HEK293T (cell line): Measurements from ENCODE around the gene CNST.

Source experiments
- CTCF ChIA-PET: fragments of 350-600 bp; formaldehyde crosslinking; extraction: SDS; loops from one replicate; lab custom pipeline; 2021; ENCODE audit warnings: antibody characterized with exemption, inconsistent platforms; lab: Yijun Ruan, JAX
- POLR2A ChIA-PET: fragments of 350-600 bp; formaldehyde crosslinking; extraction: SDS; loops from one replicate; lab custom pipeline; 2020; ENCODE audit warnings: antibody characterized with exemption, inconsistent platforms; lab: Yijun Ruan, JAX
- DNase-seq: peaks from one replicate; pipeline ENCODE4 v3.0.0; 2012; ENCODE audit warnings: mixed read lengths; ENCODE audit errors: extremely low spot score
- ARNT ChIP-seq: fragments of 450-650 bp; IDR thresholded peaks from 2 replicates; pipeline ENCODE4 v1.6.1; 2017; ENCODE audit warnings: mild to moderate bottlenecking
- BHLHE40 ChIP-seq: fragments of 450-650 bp; IDR thresholded peaks from 2 replicates; pipeline ENCODE4 v1.6.1; 2016; ENCODE audit warnings: mild to moderate bottlenecking, moderate library complexity, borderline replicate concordance
- CTBP1 ChIP-seq: fragments of 450-650 bp; IDR thresholded peaks from 2 replicates; pipeline ENCODE4 v1.6.1; 2016; ENCODE audit warnings: borderline replicate concordance
- ELF4 ChIP-seq: fragments of 450-650 bp; IDR thresholded peaks from 2 replicates; pipeline ENCODE4 v1.6.1; 2017; ENCODE audit warnings: antibody characterized with exemption
- FOXA1 ChIP-seq: fragments of 450-650 bp; IDR thresholded peaks from 2 replicates; pipeline ENCODE4 v1.6.1; 2016; ENCODE audit warnings: mild to moderate bottlenecking
- FOXK2 ChIP-seq: fragments of 450-650 bp; IDR thresholded peaks from 2 replicates; pipeline ENCODE4 v1.6.1; 2016; ENCODE audit warnings: mild to moderate bottlenecking
- FOXM1 ChIP-seq: fragments of 450-650 bp; IDR thresholded peaks from 2 replicates; pipeline ENCODE4 v1.6.1; 2017; ENCODE audit warnings: mild to moderate bottlenecking, borderline replicate concordance
- HDGF ChIP-seq: fragments of 450-650 bp; IDR thresholded peaks from 2 replicates; pipeline ENCODE4 v1.6.1; 2017; ENCODE audit warnings: antibody characterized with exemption, borderline replicate concordance
- L3MBTL2 ChIP-seq: fragments of 450-650 bp; conservative IDR thresholded peaks from 2 replicates; pipeline ENCODE4 v1.6.1; 2016; ENCODE audit warnings: mild to moderate bottlenecking
- LEF1 ChIP-seq: fragments of 450-650 bp; IDR thresholded peaks from 2 replicates; pipeline ENCODE4 v1.6.1; 2017; ENCODE audit warnings: mild to moderate bottlenecking, borderline replicate concordance
- NFRKB ChIP-seq: fragments of 450-650 bp; IDR thresholded peaks from 2 replicates; pipeline ENCODE4 v1.6.1; 2016; ENCODE audit warnings: mild to moderate bottlenecking, moderate library complexity
- SP1 ChIP-seq: fragments of 450-650 bp; IDR thresholded peaks from 2 replicates; pipeline ENCODE4 v1.6.1; 2017
- SUZ12 ChIP-seq: fragments of 450-650 bp; IDR thresholded peaks from 2 replicates; pipeline ENCODE4 v1.6.1; 2016; ENCODE audit warnings: mild to moderate bottlenecking
- TARDBP ChIP-seq: fragments of 450-650 bp; IDR thresholded peaks from 2 replicates; pipeline ENCODE4 v1.6.1; 2016
- ZNF384 ChIP-seq: fragments of 450-650 bp; IDR thresholded peaks from 2 replicates; pipeline ENCODE4 v1.6.1; 2016
- TF ChIP-seq, protein P1 (sequence below): fragments of 450-650 bp; IDR thresholded peaks from 2 replicates; pipeline ENCODE4 v1.6.1; 2016

Gene CNST

DNA sequence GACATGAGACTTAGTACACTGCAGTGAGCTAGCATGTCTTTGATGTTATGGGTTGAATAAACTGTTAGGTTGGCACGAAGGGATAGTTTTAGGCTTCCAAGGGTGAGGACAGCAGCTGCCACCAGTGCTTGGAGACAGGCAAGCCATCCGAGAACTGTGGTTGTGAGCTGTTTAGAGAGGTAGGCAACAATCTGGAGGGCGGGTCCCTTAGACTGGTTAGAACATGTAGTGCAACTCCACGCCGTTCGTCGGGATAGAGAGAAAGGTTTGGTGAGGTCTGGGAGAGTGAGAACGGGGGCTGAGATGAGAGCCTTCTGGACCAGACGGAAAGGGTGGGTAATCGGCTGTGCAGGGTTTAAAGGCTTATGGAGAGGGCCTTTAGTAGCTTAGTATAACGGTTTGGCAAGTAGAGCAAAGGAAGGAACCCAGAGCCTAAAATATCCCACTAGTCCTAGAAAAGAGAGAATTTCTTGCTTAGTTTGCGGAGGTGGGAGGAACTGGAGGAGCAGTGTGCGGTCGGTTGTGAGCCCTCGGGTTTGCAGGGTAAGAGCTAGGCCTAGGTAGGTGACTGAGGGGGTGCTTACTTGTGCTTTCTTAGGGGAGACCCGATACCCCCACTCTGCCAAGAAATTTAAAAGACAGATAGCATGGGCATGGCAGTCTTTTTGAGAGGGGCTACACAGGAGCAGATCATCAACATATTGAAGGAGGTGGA, 72.8 kb downstream of the CNST start:
- ChIA-PET CTCF (no interaction called here), POLR2A (no interaction called here)
- no peak for DNase-seq
- TF ChIP-seq FOXA1 (no peak), SUZ12 (no peak), TARDBP (no peak), CTBP1 (no peak), ELF4 (no peak), NFRKB (no peak)

DNA sequence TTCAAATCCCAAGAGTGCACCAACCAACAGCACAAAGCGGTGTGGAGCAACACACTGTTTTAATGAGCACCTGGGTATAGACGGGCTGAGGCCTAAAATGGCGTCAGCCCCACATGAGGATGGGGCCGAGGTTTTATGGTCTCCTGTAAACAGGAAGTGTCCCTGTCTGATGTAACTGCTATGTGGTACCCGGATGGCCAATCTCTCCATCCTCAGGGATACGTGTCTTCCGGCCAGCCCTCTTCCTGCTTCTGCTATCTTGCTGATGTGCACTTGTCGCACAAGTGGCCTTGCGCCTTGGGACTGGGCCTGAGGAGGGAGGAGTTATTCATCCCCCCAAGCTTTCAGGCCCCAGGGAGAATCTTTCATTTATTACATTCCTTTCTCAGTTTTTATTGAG, 73.5 kb downstream of the CNST start:
- POLR2A ChIA-PET, result no interaction called here
- CTCF ChIA-PET, result no interaction called here
- no peak for TF ChIP-seq NFRKB
- no peak for TF ChIP-seq HDGF
- TF ChIP-seq, protein P1, sequence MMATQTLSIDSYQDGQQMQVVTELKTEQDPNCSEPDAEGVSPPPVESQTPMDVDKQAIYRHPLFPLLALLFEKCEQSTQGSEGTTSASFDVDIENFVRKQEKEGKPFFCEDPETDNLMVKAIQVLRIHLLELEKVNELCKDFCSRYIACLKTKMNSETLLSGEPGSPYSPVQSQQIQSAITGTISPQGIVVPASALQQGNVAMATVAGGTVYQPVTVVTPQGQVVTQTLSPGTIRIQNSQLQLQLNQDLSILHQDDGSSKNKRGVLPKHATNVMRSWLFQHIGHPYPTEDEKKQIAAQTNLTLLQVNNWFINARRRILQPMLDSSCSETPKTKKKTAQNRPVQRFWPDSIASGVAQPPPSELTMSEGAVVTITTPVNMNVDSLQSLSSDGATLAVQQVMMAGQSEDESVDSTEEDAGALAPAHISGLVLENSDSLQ, result no peak
- TF ChIP-seq BHLHE40, result no peak
- TF ChIP-seq FOXA1, result no peak
- no peak for TF ChIP-seq ZNF384
- TF ChIP-seq FOXM1, result no peak
- TF ChIP-seq TARDBP, result no peak
- no peak for TF ChIP-seq FOXK2
- no peak for TF ChIP-seq ARNT
- no peak for TF ChIP-seq SUZ12
- no peak for TF ChIP-seq CTBP1
- TF ChIP-seq ELF4, result no peak
- TF ChIP-seq L3MBTL2, result no peak
- TF ChIP-seq LEF1, result no peak
- no peak for DNase-seq

DNA sequence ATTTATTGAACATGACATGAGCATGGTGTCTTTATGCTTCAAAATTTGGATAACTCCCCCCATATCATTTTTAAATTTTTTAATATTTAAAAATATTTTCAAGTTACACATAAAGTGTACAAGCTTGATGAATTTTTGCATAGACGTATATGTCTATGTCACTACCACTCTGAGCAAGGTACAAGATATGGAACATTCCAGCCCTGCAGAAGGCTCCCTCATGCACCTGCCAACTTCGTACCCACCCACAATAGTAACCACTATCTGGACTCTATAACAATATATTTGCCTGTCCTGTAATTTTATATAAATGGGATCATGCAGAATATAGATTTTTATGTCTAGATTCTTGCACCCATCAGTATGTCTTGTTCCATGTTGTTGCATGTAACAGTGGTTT, 74.5 kb downstream of the CNST start:
- DNase-seq, result no peak
- ChIA-PET CTCF (no interaction called here), POLR2A (no interaction called here)
- TF ChIP-seq SUZ12 (no peak), ZNF384 (no peak), FOXM1 (no peak), L3MBTL2 (no peak), NFRKB (no peak), ELF4 (no peak), TARDBP (no peak), SP1 (no peak), LEF1 (no peak)

DNA sequence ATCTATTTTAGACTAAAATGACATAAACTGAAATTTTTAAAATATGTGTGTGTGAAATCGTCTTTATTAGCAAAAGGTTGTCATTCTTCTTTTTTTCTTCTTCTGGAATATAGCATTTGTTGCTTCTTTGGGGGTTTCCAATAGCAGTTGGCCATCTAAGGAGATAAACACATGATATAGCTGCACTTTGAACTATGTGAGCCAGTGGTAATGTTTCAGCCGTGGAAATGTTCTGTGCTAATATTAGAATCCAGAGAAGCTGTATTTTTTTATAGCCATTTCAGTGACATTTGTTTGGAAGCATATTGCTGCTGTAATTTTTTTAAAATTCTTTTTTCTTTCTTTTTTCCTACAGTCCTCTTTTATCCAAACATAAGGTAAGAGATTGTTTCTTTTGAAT, 75.1 kb downstream of the CNST start:
- DNase-seq, result no peak
- POLR2A ChIA-PET, result no interaction called here
- CTCF ChIA-PET, result no interaction called here
- TF ChIP-seq CTBP1 (no peak), FOXM1 (no peak)

DNA sequence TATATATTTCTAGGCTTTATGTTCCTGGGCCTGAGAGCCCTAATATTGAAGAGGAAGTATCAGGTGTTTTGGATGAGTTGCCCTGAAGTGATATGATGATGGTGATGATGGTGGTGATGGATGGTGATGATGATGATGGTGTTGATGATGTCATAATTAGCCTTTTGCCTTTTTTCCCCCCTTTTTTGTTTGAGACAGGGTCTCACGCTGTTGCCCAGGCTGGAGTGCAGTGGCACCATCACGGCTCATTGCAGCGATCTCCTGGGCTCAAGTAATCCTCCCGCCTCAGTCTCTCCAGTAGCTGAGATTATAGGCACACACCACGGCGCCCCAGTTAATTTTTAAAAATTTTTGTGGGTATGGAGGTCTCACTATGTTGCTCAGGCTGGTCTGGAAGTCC, 76.5 kb downstream of the CNST start:
- TF ChIP-seq ARNT (no peak), CTBP1 (no peak), FOXA1 (no peak)
- TF ChIP-seq, protein P1, result no peak
- POLR2A ChIA-PET, result no interaction called here
- no peak for DNase-seq
- CTCF ChIA-PET, result no interaction called here

DNA sequence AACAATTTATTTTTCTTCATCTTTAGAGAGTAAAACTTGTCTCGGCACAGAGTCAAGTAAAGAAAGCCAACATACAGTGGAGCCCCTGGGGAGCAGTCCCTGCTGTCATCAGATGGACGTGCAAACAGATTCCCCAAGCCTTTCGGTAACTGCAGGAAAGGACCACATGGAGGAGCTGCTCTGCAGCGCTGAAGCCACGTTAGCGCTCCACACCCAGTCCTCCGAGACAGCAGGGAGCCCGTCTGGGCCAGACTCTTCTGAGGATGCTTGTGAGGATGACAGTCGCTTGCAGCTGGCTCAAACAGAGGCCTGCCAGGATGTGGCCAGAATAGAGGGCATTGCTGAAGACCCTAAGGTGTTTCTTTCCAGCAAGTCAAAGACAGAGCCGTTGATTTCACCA, 80.9 kb downstream of the CNST start:
- CTCF ChIA-PET, result no interaction called here
- POLR2A ChIA-PET, result no interaction called here
- TF ChIP-seq L3MBTL2, result no peak
- TF ChIP-seq ARNT, result no peak
- no peak for TF ChIP-seq HDGF
- no peak for TF ChIP-seq ELF4
- TF ChIP-seq TARDBP, result no peak
- TF ChIP-seq SP1, result no peak
- TF ChIP-seq, protein P1, result no peak
- no peak for TF ChIP-seq SUZ12
- TF ChIP-seq FOXM1, result no peak
- no peak for TF ChIP-seq LEF1
- no peak for TF ChIP-seq ZNF384
- no peak for TF ChIP-seq NFRKB
- no peak for TF ChIP-seq FOXA1
- TF ChIP-seq FOXK2, result no peak
- TF ChIP-seq BHLHE40, result no peak
- TF ChIP-seq CTBP1, result no peak
- DNase-seq, result peak; percentile 37

DNA sequence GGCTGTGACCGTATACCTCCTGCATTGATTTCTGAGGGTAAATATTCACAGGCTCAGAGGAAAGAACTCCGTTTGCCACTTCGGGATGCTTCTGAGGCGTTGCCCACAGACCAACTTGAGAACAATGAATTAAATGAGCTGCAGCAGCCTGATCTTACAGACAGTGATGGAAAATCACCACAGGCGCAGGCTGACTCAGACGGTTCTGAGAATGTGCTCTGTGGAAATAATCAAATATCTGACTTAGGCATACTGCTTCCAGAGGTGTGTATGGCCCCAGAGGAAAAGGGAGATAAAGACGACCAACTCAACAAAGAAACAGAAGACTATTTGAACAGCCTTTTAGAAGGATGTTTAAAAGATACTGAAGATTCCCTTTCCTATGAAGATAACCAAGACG, 81.3 kb downstream of the CNST start:
- no peak for DNase-seq
- no peak for TF ChIP-seq CTBP1
- ChIA-PET CTCF (no interaction called here), POLR2A (no interaction called here)
